Activated T-cell treated with anti-CD3 and anti-CD28 coated beads for 4 hours (primary cell): ENCODE results near the gene NCBP3.
"Not testable (repeated sequence)": the region's sequence is repeated elsewhere in the genome, so short reads cannot be mapped to it uniquely, and the experiment has no call there.

Experiments
- DNase-seq: peaks from one replicate; pipeline ENCODE4 v3.0.0-alpha.2; 2020

NCBP3 gene

GRCh38 chr17:3809135-3809534 is 36.9 kb downstream of the NCBP3 start:
- no peak for DNase-seq

GRCh38 chr17:3808701-3809100 is 37.3 kb downstream of the NCBP3 start:
- no peak for DNase-seq

GRCh38 chr17:3805581-3805980 is 40.5 kb downstream of the NCBP3 start:
- no peak for DNase-seq

- no peak for DNase-seq
Observed at GRCh38 chr17:3804503-3804931, 41.5 kb downstream of the NCBP3 start.

- DNase-seq = no peak
Observed at GRCh38 chr17:3803308-3803640, 42.8 kb downstream of the NCBP3 start.

GRCh38 chr17:3802461-3803307 is 43.4 kb downstream of the NCBP3 start:
- no peak for DNase-seq

- no peak for DNase-seq
Observed at GRCh38 chr17:3801792-3802191, 44.3 kb downstream of the NCBP3 start.

- no peak for DNase-seq
Observed at GRCh38 chr17:3801347-3801746, 44.7 kb downstream of the NCBP3 start.

- no peak for DNase-seq
Observed at GRCh38 chr17:3800362-3801271, 45.4 kb downstream of the NCBP3 start, which contains the start of gene ITGAE. Gene ITGAE, minus strand, starts transcription at chr17:3801188. Its CDS starts 44 bp downstream, at chr17:3801144.

- no peak for DNase-seq
Observed at GRCh38 chr17:3799181-3799945, 46.7 kb downstream of the NCBP3 start.

GRCh38 chr17:3798273-3799180 is 47.5 kb downstream of the NCBP3 start:
- no peak for DNase-seq

- no peak for DNase-seq
Observed at GRCh38 chr17:3796822-3797170, 49.2 kb downstream of the NCBP3 start.

- DNase-seq = peak; percentile 45
Observed at GRCh38 chr17:3796110-3796821, 49.8 kb downstream of the NCBP3 start.

GRCh38 chr17:3795390-3796102 is 50.5 kb downstream of the NCBP3 start:
- no peak for DNase-seq

- no peak for DNase-seq
Observed at GRCh38 chr17:3794557-3795389, 51.3 kb downstream of the NCBP3 start.

GRCh38 chr17:3794152-3794551 is 51.9 kb downstream of the NCBP3 start:
- DNase-seq = not testable (repeated sequence)

- DNase-seq = not testable (repeated sequence)
Observed at GRCh38 chr17:3793258-3793657, 52.8 kb downstream of the NCBP3 start.

- DNase-seq = no peak
Observed at GRCh38 chr17:3792481-3792880, 53.6 kb downstream of the NCBP3 start.

GRCh38 chr17:3788200-3788599 is 57.8 kb downstream of the NCBP3 start:
- no peak for DNase-seq

- not testable (repeated sequence) for DNase-seq
Observed at GRCh38 chr17:3785323-3785722, 60.7 kb downstream of the NCBP3 start.
